ENCODE results near the gene TAS2R40. TPM values are rescaled to one million over a fixed set of nuclear protein-coding genes. Genes with fewer than 3 reads are reported as not detected.

Gene TAS2R40
- total and polyA plus RNA-seq, 2 donors (not counting 1 experiment from before 2014, with no cell fraction given): not detected

DNA sequence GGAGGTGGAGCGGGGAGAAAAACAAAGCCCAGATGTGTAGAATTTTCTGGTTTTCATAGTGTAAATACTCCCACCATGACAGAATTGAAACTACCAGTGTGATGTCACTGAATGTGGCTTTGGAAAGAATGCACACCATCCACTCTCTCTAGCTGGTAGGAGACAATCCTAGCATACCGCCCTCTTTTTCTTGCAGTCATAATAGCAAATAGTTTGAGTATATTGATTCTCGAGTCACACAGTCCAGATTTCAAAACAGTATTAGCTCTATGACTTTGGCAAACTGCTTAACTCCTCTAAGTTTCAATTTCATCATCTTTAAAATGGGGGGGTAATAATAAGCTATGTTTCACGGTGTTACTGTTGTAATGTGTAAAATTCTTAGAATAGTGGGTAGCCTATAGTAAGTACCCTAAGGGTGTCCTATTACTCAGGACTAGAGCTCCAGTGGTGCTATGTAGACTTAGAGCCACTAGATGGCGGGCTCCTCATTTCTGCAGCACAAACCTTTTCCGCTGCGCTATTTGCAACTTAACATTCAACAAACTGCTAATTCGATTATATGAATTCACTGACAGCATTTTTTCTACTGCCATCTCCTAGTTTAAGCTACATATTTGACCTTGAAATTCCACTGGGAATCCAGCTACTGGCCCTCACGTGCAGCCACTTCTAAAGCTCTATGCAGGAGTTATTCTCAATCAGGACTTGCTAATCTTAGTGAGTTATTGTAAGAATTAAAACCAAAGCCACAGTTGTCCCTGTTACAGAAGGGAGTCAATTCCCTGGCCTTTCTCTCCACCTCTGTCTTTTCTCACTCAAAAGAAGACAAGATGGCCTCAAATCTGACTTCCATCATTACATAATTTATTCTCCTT lies 18.7 kb downstream of the TAS2R40 start:
- no peaks in the 10 kb centered on the region for H4K20me1 ChIP-seq (ENCODE audit: control insufficient read depth, extremely low read depth, insufficient read depth, low read length)
- H3K9me3 ChIP-seq (ENCODE audit: control insufficient read depth, insufficient read depth, low read depth, low read length): no peaks in the 10 kb centered on the region
- H3K36me3 ChIP-seq (ENCODE audit: control insufficient read depth, insufficient read depth, low read length): no peaks in the 10 kb centered on the region
- H3K4me3 ChIP-seq (replicated peaks in 1 of 4; ENCODE audit: control extremely low read depth in 1 of 4, insufficient read depth in 1 of 4, low read depth in 3 of 4, low read length in 4 of 4): no peak overlapping the region
- peak; percentile 81 to 90 for DNase-seq (ENCODE audit: low read depth in 2 of 2)
- no peak for TF ChIP-seq EZH2 (IDR thresholded peaks at IDR 0.05; ENCODE audit: low read length, missing control alignments)
- TF ChIP-seq, protein P1, sequence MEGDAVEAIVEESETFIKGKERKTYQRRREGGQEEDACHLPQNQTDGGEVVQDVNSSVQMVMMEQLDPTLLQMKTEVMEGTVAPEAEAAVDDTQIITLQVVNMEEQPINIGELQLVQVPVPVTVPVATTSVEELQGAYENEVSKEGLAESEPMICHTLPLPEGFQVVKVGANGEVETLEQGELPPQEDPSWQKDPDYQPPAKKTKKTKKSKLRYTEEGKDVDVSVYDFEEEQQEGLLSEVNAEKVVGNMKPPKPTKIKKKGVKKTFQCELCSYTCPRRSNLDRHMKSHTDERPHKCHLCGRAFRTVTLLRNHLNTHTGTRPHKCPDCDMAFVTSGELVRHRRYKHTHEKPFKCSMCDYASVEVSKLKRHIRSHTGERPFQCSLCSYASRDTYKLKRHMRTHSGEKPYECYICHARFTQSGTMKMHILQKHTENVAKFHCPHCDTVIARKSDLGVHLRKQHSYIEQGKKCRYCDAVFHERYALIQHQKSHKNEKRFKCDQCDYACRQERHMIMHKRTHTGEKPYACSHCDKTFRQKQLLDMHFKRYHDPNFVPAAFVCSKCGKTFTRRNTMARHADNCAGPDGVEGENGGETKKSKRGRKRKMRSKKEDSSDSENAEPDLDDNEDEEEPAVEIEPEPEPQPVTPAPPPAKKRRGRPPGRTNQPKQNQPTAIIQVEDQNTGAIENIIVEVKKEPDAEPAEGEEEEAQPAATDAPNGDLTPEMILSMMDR (conservative IDR thresholded peaks at IDR 0.05 in 1 of 2, IDR thresholded peaks at IDR 0.05 in 1 of 2; ENCODE audit: low read depth in 1 of 2, low read length in 2 of 2): peak; percentile 87 to 89
- H3K9ac ChIP-seq (ENCODE audit: insufficient read depth, low read length): no peak overlapping the region
- H3K27ac ChIP-seq (ENCODE audit: insufficient read depth, low read length): no peak overlapping the region
- H3K27me3 ChIP-seq (ENCODE audit: control insufficient read depth, insufficient read depth, low read length): no peaks in the 10 kb centered on the region
- H3K4me1 ChIP-seq (ENCODE audit: control insufficient read depth, extremely low read depth, insufficient read depth, low read length): peaks cover 2% of the 10 kb centered on the region
- no peak overlapping the region for H2AFZ ChIP-seq (ENCODE audit: low read length)
- no peaks in the 10 kb centered on the region for H3K79me2 ChIP-seq (ENCODE audit: control insufficient read depth, insufficient read depth, low read length)
- peak overlapping the region; percentile 1 for H3K4me2 ChIP-seq (ENCODE audit: extremely low read depth, insufficient read depth, low read length)

DNA sequence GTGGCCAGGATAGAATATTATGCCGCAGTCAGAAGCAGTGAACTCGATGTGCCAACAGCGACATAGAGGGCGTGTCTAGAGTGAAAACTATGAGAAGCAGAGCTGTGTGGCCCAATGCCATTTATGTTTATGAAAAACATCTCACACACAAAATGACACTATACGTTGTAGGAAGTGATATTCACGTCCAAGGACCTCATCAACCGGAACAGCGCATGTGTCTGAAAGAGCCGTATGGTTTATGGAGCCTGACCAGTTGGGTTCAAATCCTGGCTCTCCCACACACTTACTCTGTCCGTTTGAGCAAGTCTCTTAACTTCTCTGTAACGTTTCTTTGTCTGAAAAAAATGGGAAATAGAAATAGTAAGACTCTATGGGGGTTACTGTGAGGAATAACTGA lies 20.5 kb downstream of the TAS2R40 start:
- Histone ChIP-seq H3K79me2 (ENCODE audit: control insufficient read depth, insufficient read depth, low read length) (no peaks in the 10 kb centered on the region), H3K27me3 (ENCODE audit: control insufficient read depth, insufficient read depth, low read length) (peaks cover 2% of the 10 kb centered on the region), H3K36me3 (ENCODE audit: control insufficient read depth, insufficient read depth, low read length) (no peaks in the 10 kb centered on the region), H3K4me2 (ENCODE audit: extremely low read depth, insufficient read depth, low read length) (no peak overlapping the region), H2AFZ (ENCODE audit: low read length) (no peak overlapping the region), H3K9me3 (ENCODE audit: control insufficient read depth, insufficient read depth, low read depth, low read length) (no peaks in the 10 kb centered on the region), H3K4me1 (ENCODE audit: control insufficient read depth, extremely low read depth, insufficient read depth, low read length) (peaks cover 2% of the 10 kb centered on the region), H3K9ac (ENCODE audit: insufficient read depth, low read length) (no peak overlapping the region), H3K4me3 (replicated peaks in 1 of 4; ENCODE audit: control extremely low read depth in 1 of 4, insufficient read depth in 1 of 4, low read depth in 3 of 4, low read length in 4 of 4) (no peak overlapping the region), H3K27ac (ENCODE audit: insufficient read depth, low read length) (no peak overlapping the region), H4K20me1 (ENCODE audit: control insufficient read depth, extremely low read depth, insufficient read depth, low read length) (no peaks in the 10 kb centered on the region)
- no peak for DNase-seq (ENCODE audit: low read depth in 2 of 2)
- TF ChIP-seq, protein P1 (conservative IDR thresholded peaks at IDR 0.05 in 1 of 2, IDR thresholded peaks at IDR 0.05 in 1 of 2; ENCODE audit: low read depth in 1 of 2, low read length in 2 of 2): no peak
- no peak for TF ChIP-seq EZH2 (IDR thresholded peaks at IDR 0.05; ENCODE audit: low read length, missing control alignments)

DNA sequence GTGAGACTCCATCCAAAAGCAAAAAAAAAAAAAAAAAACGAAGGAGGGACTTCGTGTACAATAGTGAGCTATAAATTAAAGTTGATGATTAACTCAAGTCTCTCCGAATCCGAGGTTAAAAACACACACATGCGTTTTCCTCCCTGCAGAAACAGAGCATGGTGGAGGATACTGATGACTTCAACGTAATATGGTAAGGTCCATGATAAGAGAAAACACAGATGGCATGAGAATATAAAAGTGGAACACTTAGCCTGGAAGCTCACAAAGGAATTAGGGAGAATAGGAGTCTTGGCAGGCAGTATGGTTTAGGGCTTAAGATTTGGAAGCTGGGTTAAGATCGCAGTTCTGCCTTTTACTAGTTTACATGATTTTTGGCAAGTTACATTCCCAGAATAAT lies 21.3 kb downstream of the TAS2R40 start:
- Histone ChIP-seq H3K9me3 (ENCODE audit: control insufficient read depth, insufficient read depth, low read depth, low read length) (no peaks in the 10 kb centered on the region), H3K79me2 (ENCODE audit: control insufficient read depth, insufficient read depth, low read length) (no peaks in the 10 kb centered on the region), H3K27ac (ENCODE audit: insufficient read depth, low read length) (no peak overlapping the region), H3K27me3 (ENCODE audit: control insufficient read depth, insufficient read depth, low read length) (peaks cover 2% of the 10 kb centered on the region), H4K20me1 (ENCODE audit: control insufficient read depth, extremely low read depth, insufficient read depth, low read length) (no peaks in the 10 kb centered on the region), H3K4me2 (ENCODE audit: extremely low read depth, insufficient read depth, low read length) (no peak overlapping the region), H3K4me1 (ENCODE audit: control insufficient read depth, extremely low read depth, insufficient read depth, low read length) (peaks cover 2% of the 10 kb centered on the region), H3K36me3 (ENCODE audit: control insufficient read depth, insufficient read depth, low read length) (no peaks in the 10 kb centered on the region), H3K9ac (ENCODE audit: insufficient read depth, low read length) (no peak overlapping the region), H3K4me3 (replicated peaks in 1 of 4; ENCODE audit: control extremely low read depth in 1 of 4, insufficient read depth in 1 of 4, low read depth in 3 of 4, low read length in 4 of 4) (no peak overlapping the region), H2AFZ (ENCODE audit: low read length) (no peak overlapping the region)
- DNase-seq (ENCODE audit: low read depth in 2 of 2): no peak
- no peak for TF ChIP-seq EZH2 (IDR thresholded peaks at IDR 0.05; ENCODE audit: low read length, missing control alignments)
- TF ChIP-seq, protein P1 (conservative IDR thresholded peaks at IDR 0.05 in 1 of 2, IDR thresholded peaks at IDR 0.05 in 1 of 2; ENCODE audit: low read depth in 1 of 2, low read length in 2 of 2): no peak

Measured in fibroblast of lung (primary cell).